Hypothalamus (tissue), 51 donors: ENCODE data around the gene MUC20.
"Not testable (repeated sequence)": the region's sequence is repeated elsewhere in the genome, so short reads cannot be mapped to it uniquely, and the experiment has no call there.

Source experiments
- DNase-seq, 51 donors: peaks; one replicate each; lab custom pipeline; 2025; lab: John Stamatoyannopoulos, UW

Gene MUC20

DNA sequence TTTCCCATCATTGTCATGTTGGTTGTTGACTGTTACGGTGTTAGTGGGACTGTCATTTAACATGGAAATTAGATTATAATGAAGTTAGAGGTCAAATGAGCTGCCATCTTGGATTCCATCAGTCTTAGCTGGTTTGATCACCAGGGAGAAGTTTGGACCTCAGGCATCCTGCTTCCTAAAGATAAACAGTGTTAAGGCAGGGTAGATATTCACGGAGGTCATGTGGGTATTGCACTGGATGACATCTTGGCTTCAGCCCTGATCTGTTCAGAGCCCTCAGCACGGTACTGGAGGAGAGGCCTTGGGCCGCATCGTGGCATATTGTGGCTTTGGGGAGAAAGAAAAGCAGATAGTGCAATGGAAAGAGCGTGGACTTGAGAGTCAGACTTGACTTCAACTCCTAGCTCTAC lies 11.1 kb upstream of the MUC20 start:
- no peak for DNase-seq

- not testable (repeated sequence) for DNase-seq
These were observed 10.5 kb upstream of the MUC20 start for GRCh38 chr3:195710126-195710905.

DNA sequence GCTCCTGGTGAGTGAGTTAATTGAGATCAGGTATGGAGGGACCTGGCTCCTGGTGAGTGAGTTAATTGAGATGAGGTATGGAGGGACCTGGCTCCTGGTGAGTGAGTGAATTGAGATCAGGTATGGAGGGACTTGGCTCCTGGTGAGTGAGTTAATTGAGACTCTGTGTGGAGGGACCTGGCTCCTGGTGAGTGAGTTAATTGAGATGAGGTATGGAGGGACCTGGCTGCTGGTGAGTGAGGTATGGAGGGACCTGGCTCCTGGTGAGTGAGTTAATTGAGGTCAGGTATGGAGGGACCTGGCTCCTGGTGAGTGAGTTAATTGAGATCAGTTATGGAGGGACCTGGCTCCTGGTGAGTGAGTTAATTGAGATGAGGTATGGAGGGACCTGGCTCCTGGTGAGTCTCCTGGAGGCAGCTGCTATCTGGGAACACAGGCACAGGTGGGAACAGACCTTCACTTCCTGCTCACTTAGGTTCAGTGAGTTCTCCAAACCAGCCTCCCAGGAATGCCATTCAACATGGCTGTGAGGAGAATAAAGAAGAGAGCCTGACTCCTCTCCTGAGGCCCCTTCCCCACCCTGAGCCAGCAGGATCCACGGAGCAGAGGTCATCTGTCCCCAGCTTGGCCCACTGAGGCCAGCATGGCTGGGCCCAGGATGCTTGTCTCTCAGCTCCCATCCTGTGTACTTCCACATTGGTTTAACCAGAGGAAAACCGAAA lies 9.5 kb upstream of the MUC20 start:
- not testable (repeated sequence) for DNase-seq

- DNase-seq: no peak
These were observed 8.8 kb upstream of the MUC20 start for GRCh38 chr3:195711813-195712534.

- DNase-seq: not testable (repeated sequence)
These were observed 8.3 kb upstream of the MUC20 start for GRCh38 chr3:195712535-195712910.

DNA sequence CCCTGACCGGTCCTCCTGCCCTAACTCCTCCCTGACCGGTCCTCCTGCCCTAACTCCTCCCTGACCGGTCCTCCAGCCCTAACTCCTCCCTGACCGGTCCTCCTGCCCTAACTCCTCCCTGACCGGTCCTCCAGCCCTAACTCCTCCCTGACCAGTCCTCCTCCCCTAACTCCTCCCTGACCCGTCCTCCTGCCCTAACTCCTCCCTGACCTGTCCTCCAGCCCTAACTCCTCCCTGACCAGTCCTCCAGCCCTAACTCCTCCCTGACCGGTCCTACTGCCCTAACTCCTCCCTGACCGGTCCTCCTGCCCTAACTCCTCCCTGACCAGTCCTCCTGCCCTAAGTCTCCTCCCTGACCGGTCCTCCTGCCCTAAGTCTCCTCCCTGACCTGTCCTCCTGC lies 7.6 kb upstream of the MUC20 start:
- not testable (repeated sequence) for DNase-seq

DNA sequence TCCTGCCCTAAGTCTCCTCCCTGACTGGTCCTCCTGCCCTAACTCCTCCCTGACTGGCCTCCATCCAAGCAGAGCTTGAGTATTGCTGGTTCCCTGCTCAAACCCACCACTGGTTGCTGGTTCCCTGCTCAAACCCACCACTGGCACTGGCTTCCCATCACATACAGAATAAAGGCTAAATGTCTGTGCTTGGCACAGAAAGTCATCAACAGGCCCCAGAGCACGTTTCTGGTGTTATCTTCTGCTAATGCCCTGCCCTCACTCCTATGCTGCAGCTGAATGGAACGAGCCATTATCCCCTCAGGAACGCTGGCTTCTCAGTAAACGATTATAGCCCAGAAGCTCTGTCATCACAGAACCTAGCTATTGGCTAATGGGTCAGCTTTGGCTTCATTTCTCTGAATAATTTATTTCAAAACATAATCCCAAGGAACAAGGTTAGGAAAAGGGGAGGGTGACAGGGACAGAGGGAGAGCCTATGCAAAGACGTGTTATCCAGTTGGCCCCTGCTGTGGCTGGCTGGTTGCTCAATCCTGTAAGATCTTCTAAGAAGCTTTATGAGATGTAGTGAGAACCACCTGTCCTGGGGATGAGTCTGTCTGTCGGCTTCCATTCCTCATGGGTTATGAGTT lies 6.3 kb upstream of the MUC20 start:
- DNase-seq: no peak

GRCh38 chr3:195715134-195715533 lies 5.6 kb upstream of the MUC20 start:
- no peak for DNase-seq

- DNase-seq: no peak
These were observed 5.1 kb upstream of the MUC20 start for GRCh38 chr3:195715583-195716266.

GRCh38 chr3:195717416-195717815 lies 3.4 kb upstream of the MUC20 start:
- DNase-seq: no peak

DNA sequence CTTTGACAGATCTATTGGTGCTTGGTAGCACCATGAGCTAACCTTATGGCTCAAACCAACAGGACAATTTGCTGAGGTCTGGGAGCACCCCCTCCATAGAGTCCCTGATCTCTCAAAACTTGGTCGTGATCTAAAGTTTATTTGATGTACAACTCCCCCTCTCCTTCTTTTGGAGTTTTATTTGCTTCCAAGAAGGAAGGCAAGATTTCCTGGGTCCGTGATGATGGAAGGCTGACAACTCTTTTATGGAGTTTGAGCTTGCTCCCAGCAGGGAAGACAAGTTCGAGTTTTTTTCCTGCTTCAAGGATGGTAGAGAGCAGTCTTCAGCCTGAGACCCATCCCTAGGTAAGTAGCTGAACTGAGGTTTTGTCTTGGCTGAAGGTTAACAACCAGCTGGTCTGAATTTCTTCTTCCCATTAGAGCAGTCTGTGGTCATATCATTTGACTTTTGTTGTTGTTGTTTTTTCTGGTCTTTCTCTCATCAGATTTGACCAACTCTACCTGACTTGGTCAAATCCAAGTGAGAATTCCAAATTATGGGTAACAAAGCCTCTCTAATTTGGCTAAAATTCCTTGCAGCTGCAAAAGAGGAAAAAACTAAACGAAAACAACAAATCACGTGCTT lies 2.8 kb upstream of the MUC20 start:
- DNase-seq: no peak

- no peak for DNase-seq
These were observed 2.2 kb upstream of the MUC20 start for GRCh38 chr3:195718477-195718984.

DNA sequence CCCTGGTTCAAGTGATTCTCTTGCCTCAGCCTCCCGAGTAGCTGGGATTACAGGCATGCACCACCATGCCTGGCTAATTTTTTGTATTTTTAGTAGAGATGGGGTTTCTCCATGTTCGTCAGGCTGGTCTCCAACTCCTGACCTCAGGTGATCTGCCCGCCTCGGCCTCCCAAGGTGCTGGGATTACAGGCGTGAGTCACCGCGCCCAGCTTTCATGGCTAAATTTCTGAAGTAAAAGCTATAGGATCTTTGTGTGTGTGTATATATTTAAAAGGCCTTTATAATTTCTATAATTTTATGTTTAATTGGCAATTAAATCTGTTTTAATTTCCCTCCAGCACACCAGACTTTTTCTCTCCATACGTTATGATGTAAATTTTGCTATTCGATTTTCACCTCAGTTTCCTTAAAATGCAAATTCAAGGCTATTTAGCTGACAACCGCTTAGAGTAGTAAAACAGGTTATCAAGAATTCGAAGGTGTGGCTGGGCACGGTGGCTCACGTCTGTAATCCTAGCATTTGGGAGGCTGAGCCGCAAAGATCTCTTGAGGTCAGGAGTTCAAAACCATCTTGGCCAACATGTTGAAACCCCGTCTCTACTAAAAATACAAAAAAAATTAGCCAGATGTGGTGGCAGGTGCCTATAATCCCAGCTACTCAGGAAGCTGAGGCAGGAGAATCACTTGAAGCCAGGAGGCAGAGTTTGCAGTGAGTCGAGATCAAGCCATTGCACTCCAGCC lies 1.1 kb upstream of the MUC20 start:
- DNase-seq: not testable (repeated sequence)

DNA sequence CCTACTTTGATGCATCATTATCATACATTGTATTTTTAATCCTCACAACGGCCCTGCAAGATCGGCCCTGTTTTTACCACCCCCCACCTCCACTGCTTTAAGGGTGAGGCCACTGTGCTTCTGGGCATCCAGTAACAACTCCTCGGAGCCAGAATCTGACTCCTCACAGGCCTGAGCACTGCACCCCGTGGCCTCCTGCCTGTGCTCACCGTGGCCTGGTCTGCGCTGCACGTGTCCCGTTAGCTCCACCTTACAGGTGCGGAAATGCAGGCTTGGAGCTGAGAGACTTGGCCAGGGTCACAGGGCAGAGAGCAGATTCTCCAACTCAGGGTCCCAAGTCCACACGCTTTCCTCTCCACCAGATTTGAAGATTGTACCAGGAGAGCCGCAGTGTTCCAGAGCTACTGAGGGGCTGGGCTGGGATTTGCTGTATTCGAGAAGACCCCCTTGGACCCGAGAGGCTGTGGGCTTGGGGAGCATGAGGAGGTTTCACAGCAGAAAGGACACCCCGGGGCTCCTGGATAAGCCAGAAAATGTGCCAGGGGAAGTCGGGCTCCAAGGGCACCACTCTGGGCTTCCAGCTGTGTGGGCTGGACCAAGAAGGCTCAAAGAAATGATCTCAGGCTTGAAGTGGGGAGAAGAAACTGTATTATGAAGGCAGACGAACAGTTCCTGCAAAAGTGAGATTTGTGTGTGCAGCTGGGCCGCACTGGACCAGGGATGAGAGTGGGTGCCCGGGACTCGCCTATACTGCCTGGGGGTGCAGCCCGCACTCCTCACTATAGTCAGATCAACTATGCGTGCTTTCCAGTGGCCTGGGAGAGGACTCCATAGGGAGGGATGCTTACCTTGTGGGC lies 1.6 kb downstream of the MUC20 start:
- not testable (repeated sequence) for DNase-seq

GRCh38 chr3:195722996-195723345 lies 2.2 kb downstream of the MUC20 start:
- DNase-seq: not testable (repeated sequence)

- DNase-seq: not testable (repeated sequence)
These were observed 3.6 kb downstream of the MUC20 start for GRCh38 chr3:195724363-195724762.

GRCh38 chr3:195725916-195726740 lies 5.3 kb downstream of the MUC20 start:
- not testable (repeated sequence) for DNase-seq
